K562 (cell line): Measurements from ENCODE around the gene MIEF1. TPM values are rescaled to one million over a fixed set of nuclear protein-coding genes. Genes with fewer than 3 reads are reported as not detected.

Experiments
- ADNP ChIP-seq: fragments of 200-800 bp; sonication (Bioruptor generic); IDR thresholded peaks from 2 replicates; pipeline ENCODE4 v1.6.1; 2016; ENCODE audit warnings: missing genetic modification characterization, missing compliant biosample characterization
- ATF4 ChIP-seq: fragments of 450-650 bp; formaldehyde crosslinking; IDR thresholded peaks from 2 replicates; pipeline ENCODE4 v1.4.0; 2022; ENCODE audit warnings: mild to moderate bottlenecking, moderate library complexity
- ESRRA ChIP-seq: fragments of 450-650 bp; IDR thresholded peaks from 2 replicates; pipeline ENCODE4 v1.6.1; 2014; ENCODE audit warnings: low read depth, mild to moderate bottlenecking, moderate library complexity, borderline replicate concordance
- FOSL1 ChIP-seq: fragments of 200-800 bp; sonication (Bioruptor generic); conservative IDR thresholded peaks from 2 replicates; pipeline ENCODE4 v1.6.1; 2016; ENCODE audit warnings: missing genetic modification characterization, missing compliant biosample characterization
- GTF2E2 ChIP-seq: fragments of 200-800 bp; sonication (Bioruptor generic); IDR thresholded peaks from 2 replicates; pipeline ENCODE4 v1.6.1; 2016; ENCODE audit warnings: missing genetic modification characterization, missing compliant biosample characterization
- GTF2F1 ChIP-seq: IDR thresholded peaks from 2 replicates; pipeline ENCODE4 v1.6.1; 2011; ENCODE audit warnings: low read depth, low read length, improper control_type of control experiment
- JUND ChIP-seq, 2 experiments: IDR thresholded peaks; 2 replicates in 1 of 2; 3 replicates in 1 of 2; pipeline ENCODE4 v1.6.1; 2011; ENCODE audit warnings: borderline replicate concordance in 2 of 2, low read depth in 2 of 2, low read length in 2 of 2, improper control_type of control experiment in 1 of 2, missing biosample characterization in 1 of 2, missing genetic modification characterization in 1 of 2, missing genetic modification reagents in 1 of 2
- NRF1 ChIP-seq, 2 experiments: fragments of 450-650 bp; IDR thresholded peaks in 1 of 2; conservative IDR thresholded peaks in 1 of 2; 2 replicates each; pipeline ENCODE4 v1.6.1; 2014; ENCODE audit warnings: mild to moderate bottlenecking in 2 of 2
- PBX2 ChIP-seq, 2 experiments: IDR thresholded peaks in 1 of 2; conservative IDR thresholded peaks in 1 of 2; 2 replicates each; pipeline ENCODE4 v1.6.1; 2016; ENCODE audit warnings: low read depth in 2 of 2, mild to moderate bottlenecking in 1 of 2, missing compliant biosample characterization in 1 of 2, missing genetic modification characterization in 1 of 2, moderate library complexity in 1 of 2
- PHF21A ChIP-seq: fragments of 450-650 bp; IDR thresholded peaks from 2 replicates; pipeline ENCODE4 v1.6.1; 2017; ENCODE audit warnings: low read depth, borderline replicate concordance
- POLR2H ChIP-seq: IDR thresholded peaks from 2 replicates; pipeline ENCODE4 v1.6.1; 2016; ENCODE audit warnings: missing genetic modification characterization, low read depth, mild to moderate bottlenecking, control low read depth, missing compliant biosample characterization, moderate library complexity
- SIN3B ChIP-seq: fragments of 450-650 bp; IDR thresholded peaks from 2 replicates; pipeline ENCODE4 v1.6.1; 2017; ENCODE audit warnings: low read depth, mild to moderate bottlenecking, moderate library complexity
- TSC22D4 ChIP-seq: fragments of 450-650 bp; IDR thresholded peaks from 2 replicates; pipeline ENCODE4 v1.6.1; 2016; ENCODE audit warnings: missing genetic modification characterization, missing biosample characterization, control low read depth
- U2AF1 ChIP-seq: fragments of 200-400 bp; formaldehyde crosslinking; optimal IDR thresholded peaks from 2 replicates; pipeline ENCODE3; 2017; ENCODE audit warnings: mild to moderate bottlenecking, low read depth, low read length, moderate library complexity
- XRCC5 ChIP-seq: fragments of 200-400 bp; formaldehyde crosslinking; IDR thresholded peaks from 2 replicates; pipeline ENCODE4 v1.6.1; 2017; ENCODE audit warnings: low read depth, mild to moderate bottlenecking, low read length
- ZNF143 ChIP-seq: sonication (generic); formaldehyde crosslinking; IDR thresholded peaks from 2 replicates; pipeline ENCODE4 v1.9.0; 2022; ENCODE audit warnings: mild to moderate bottlenecking, missing genetic modification reagents
- polyA plus RNA-seq, 8 experiments: library from polyadenylated mRNA; depleted of rRNA in 4 of 8; stranded (reverse) in 5 of 8; unstranded in 3 of 8; fragments of >200 nt; fragmentation: Nextera tagmentation in 2 of 8; fragmentation: Illumina TruSeq in 1 of 8; extraction: Ambion mirVana in 2 of 8; extraction: Trizol in 1 of 8; gene quantifications; 2 replicates each; pipeline versions ENCODE4 v1.2.1 to v1.2.3, GENCODE V29; 2011 to 2014; ENCODE audit warnings: inconsistent platforms in 1 of 8, missing spikeins in 1 of 8
- total RNA-seq, 7 experiments: library from RNA; depleted of rRNA in 6 of 7; stranded (reverse); fragments of >200 nt in 6 of 7; fragmentation: Illumina TruSeq in 2 of 7; extraction: Trizol in 2 of 7; gene quantifications; 2 replicates each; pipeline versions ENCODE4 v1.2.1 to v1.2.3, GENCODE V29; 2011 to 2021; ENCODE audit warnings: low replicate concordance in 1 of 7
- TF ChIP-seq, protein P1 (sequence below), 3 experiments: IDR thresholded peaks in 2 of 3; conservative IDR thresholded peaks in 1 of 3; 2 replicates each; pipeline ENCODE4 v1.5.1; 2011 to 2012; ENCODE audit warnings: low read length in 3 of 3, mild to moderate bottlenecking in 3 of 3, control low read depth in 2 of 3, improper control_type of control experiment in 1 of 3, inconsistent platforms in 1 of 3, low read depth in 1 of 3, mixed read lengths in 1 of 3, moderate library complexity in 1 of 3; ENCODE audit not compliant: insufficient read depth in 2 of 3
- TF ChIP-seq, protein P2 (sequence below): IDR thresholded peaks from 2 replicates; pipeline ENCODE4 v1.6.1; 2011; ENCODE audit warnings: borderline replicate concordance, low read depth, mild to moderate bottlenecking, moderate library complexity, low read length; ENCODE audit not compliant: insufficient read depth, poor library complexity, severe bottlenecking

MIEF1 gene
- total and polyA plus RNA-seq, 9 of the 15 experiments (the other 6 are each of a cell fraction or from before 2014, with no cell fraction given), result 10.9 to 51.8 (median 25.5) TPM

- TF ChIP-seq XRCC5, result peak; percentile 25; the same call in 1 of the 2 replicates
- TF ChIP-seq ATF4, result no peak
- no peak for TF ChIP-seq ZNF143
- no peak for TF ChIP-seq FOSL1
- no peak for TF ChIP-seq TSC22D4
- TF ChIP-seq ESRRA, result no peak
- TF ChIP-seq, protein P1, sequence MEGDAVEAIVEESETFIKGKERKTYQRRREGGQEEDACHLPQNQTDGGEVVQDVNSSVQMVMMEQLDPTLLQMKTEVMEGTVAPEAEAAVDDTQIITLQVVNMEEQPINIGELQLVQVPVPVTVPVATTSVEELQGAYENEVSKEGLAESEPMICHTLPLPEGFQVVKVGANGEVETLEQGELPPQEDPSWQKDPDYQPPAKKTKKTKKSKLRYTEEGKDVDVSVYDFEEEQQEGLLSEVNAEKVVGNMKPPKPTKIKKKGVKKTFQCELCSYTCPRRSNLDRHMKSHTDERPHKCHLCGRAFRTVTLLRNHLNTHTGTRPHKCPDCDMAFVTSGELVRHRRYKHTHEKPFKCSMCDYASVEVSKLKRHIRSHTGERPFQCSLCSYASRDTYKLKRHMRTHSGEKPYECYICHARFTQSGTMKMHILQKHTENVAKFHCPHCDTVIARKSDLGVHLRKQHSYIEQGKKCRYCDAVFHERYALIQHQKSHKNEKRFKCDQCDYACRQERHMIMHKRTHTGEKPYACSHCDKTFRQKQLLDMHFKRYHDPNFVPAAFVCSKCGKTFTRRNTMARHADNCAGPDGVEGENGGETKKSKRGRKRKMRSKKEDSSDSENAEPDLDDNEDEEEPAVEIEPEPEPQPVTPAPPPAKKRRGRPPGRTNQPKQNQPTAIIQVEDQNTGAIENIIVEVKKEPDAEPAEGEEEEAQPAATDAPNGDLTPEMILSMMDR (IDR thresholded peaks at IDR 0.05 in 2 of 3, conservative IDR thresholded peaks at IDR 0.05 in 1 of 3; ENCODE audit: insufficient read depth in 2 of 3, low read depth in 1 of 3, low read length in 3 of 3), result peak; percentile 77 to 84 (median 82)
- no peak for TF ChIP-seq PBX2 (CRISPR knock-in tag; IDR thresholded peaks at IDR 0.05; ENCODE audit: low read depth)
- TF ChIP-seq PBX2 (tag; conservative IDR thresholded peaks at IDR 0.05; ENCODE audit: low read depth), result 0 out of 2 replicates have a peak, but pooled peaks have one; percentile 6
- no peak for TF ChIP-seq SIN3B
- TF ChIP-seq POLR2H (tag), result no peak
- TF ChIP-seq NRF1 (conservative IDR thresholded peaks at IDR 0.05 in 1 of 2, IDR thresholded peaks at IDR 0.05 in 1 of 2), result peak; percentile 63 to 68
- no peak for TF ChIP-seq GTF2E2 (tag)
- no peak for TF ChIP-seq GTF2F1
- TF ChIP-seq, protein P2, sequence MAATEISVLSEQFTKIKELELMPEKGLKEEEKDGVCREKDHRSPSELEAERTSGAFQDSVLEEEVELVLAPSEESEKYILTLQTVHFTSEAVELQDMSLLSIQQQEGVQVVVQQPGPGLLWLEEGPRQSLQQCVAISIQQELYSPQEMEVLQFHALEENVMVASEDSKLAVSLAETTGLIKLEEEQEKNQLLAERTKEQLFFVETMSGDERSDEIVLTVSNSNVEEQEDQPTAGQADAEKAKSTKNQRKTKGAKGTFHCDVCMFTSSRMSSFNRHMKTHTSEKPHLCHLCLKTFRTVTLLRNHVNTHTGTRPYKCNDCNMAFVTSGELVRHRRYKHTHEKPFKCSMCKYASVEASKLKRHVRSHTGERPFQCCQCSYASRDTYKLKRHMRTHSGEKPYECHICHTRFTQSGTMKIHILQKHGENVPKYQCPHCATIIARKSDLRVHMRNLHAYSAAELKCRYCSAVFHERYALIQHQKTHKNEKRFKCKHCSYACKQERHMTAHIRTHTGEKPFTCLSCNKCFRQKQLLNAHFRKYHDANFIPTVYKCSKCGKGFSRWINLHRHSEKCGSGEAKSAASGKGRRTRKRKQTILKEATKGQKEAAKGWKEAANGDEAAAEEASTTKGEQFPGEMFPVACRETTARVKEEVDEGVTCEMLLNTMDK, result peak; percentile 70
- TF ChIP-seq PHF21A, result no peak
- TF ChIP-seq U2AF1, result no peak
- no peak for TF ChIP-seq ADNP (tag)
- 0 out of 2 replicates have a peak, but pooled peaks have one; percentile 12 for TF ChIP-seq JUND (IDR thresholded peaks at IDR 0.05; ENCODE audit: borderline replicate concordance, low read depth, low read length)
- no peak; the same call in 2 of the 3 replicates for TF ChIP-seq JUND (tag; IDR thresholded peaks at IDR 0.05; ENCODE audit: borderline replicate concordance, low read depth, low read length)
Observed at GRCh38 chr22:39496131-39496838, 5.8 kb upstream of the MIEF1 start (continued).
